ENCODE data around the gene PTPRG. TPM values are rescaled to one million over a fixed set of nuclear protein-coding genes. Genes with fewer than 3 reads are reported as not detected.
A peak's percentile ranks its signal among the peaks of the same experiment; 100 is the strongest.

The PTPRG gene
- total RNA-seq, 1 donor from 2014 or later = 44.3 TPM

- Mint-ChIP-seq H3K4me3 (ENCODE audit: low read depth) (no peak overlapping the region), H3K27ac (no peak overlapping the region), H3K4me1 (ENCODE audit: low read depth) (peaks cover 22% of the 10 kb centered on the region), H3K9me3 (ENCODE audit: low read depth) (peaks cover 6% of the 10 kb centered on the region), H3K36me3 (ENCODE audit: insufficient read depth) (peaks cover 2% of the 10 kb centered on the region), H3K27me3 (no peaks in the 10 kb centered on the region)
- TF ChIP-seq, protein P1, sequence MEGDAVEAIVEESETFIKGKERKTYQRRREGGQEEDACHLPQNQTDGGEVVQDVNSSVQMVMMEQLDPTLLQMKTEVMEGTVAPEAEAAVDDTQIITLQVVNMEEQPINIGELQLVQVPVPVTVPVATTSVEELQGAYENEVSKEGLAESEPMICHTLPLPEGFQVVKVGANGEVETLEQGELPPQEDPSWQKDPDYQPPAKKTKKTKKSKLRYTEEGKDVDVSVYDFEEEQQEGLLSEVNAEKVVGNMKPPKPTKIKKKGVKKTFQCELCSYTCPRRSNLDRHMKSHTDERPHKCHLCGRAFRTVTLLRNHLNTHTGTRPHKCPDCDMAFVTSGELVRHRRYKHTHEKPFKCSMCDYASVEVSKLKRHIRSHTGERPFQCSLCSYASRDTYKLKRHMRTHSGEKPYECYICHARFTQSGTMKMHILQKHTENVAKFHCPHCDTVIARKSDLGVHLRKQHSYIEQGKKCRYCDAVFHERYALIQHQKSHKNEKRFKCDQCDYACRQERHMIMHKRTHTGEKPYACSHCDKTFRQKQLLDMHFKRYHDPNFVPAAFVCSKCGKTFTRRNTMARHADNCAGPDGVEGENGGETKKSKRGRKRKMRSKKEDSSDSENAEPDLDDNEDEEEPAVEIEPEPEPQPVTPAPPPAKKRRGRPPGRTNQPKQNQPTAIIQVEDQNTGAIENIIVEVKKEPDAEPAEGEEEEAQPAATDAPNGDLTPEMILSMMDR (IDR thresholded peaks at IDR 0.05; ENCODE audit: unreplicated experiment) = no peak
- no peak for DNase-seq (ENCODE audit: low spot score, unreplicated experiment)
Observed at GRCh38 chr3:61718565-61718964, 157.2 kb downstream of the PTPRG start.

DNA sequence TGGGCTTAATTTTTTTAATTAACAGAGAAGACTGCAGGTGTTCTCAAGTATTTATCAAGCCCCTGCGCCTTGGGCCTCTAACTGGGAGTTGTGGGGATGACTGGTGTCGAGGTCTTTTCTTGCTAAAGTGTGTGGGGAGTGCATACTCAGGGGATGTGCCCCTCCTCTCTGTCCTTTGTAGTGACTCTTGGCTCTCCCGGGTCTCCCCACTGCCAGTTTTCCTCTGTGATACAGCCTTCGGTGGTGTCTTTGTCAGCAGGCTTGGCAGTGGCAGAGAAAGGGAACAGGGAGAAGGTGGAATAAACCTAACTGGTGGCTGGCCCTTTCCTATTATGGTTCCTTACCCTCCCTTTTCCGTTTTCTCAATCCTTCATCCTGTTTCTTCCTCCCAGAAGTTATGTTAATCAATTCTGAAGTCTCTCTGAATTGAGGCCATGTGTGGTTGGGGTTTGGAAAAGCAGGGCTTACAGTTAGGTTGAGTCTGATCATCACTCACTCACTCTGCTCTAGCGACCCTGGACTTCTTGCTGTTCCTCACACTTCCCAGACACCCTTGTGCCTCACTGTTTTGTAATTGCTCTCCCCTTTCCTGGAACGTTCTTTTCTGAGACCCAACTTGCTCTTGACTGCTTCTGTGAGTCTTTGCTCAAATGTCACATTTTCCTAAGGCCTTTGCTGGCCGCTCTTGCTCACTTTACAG lies 158.1 kb downstream of the PTPRG start:
- TF ChIP-seq, protein P1 (IDR thresholded peaks at IDR 0.05; ENCODE audit: unreplicated experiment) = no peak
- Mint-ChIP-seq H3K4me1 (ENCODE audit: low read depth) (peaks cover 25% of the 10 kb centered on the region), H3K27me3 (no peaks in the 10 kb centered on the region), H3K36me3 (ENCODE audit: insufficient read depth) (peaks cover 2% of the 10 kb centered on the region), H3K4me3 (ENCODE audit: low read depth) (no peak overlapping the region), H3K27ac (peak overlapping the region; percentile 12), H3K9me3 (ENCODE audit: low read depth) (peaks cover 6% of the 10 kb centered on the region)
- DNase-seq (ENCODE audit: low spot score, unreplicated experiment) = no peak

DNA sequence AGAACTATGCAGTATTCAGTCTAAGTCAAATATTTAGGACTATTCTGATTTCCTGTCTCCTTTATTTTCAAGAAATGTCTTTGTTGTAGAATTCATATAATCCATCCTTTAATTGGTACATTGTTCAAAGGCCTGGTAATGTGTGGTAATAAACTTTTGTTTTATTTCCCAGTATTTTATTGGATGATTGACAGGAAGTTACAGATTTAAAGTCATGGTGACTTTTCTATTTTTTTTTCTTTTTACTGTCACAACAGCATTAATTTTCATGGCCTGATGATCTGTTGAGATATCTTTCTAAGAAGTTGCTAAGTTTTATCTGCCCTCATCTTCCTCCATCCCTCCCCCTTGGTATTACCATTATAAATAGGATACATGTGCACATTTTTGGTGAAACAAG lies 161.7 kb downstream of the PTPRG start:
- TF ChIP-seq, protein P1 (IDR thresholded peaks at IDR 0.05; ENCODE audit: unreplicated experiment) = no peak
- H3K4me1 Mint-ChIP-seq (ENCODE audit: low read depth) = peaks cover 45% of the 10 kb centered on the region
- no peak overlapping the region for H3K27ac Mint-ChIP-seq
- H3K27me3 Mint-ChIP-seq = no peaks in the 10 kb centered on the region
- no peak for DNase-seq (ENCODE audit: low spot score, unreplicated experiment)
- H3K36me3 Mint-ChIP-seq (ENCODE audit: insufficient read depth) = peaks cover 2% of the 10 kb centered on the region
- no peak overlapping the region for H3K4me3 Mint-ChIP-seq (ENCODE audit: low read depth)
- peaks cover 6% of the 10 kb centered on the region for H3K9me3 Mint-ChIP-seq (ENCODE audit: low read depth)

DNA sequence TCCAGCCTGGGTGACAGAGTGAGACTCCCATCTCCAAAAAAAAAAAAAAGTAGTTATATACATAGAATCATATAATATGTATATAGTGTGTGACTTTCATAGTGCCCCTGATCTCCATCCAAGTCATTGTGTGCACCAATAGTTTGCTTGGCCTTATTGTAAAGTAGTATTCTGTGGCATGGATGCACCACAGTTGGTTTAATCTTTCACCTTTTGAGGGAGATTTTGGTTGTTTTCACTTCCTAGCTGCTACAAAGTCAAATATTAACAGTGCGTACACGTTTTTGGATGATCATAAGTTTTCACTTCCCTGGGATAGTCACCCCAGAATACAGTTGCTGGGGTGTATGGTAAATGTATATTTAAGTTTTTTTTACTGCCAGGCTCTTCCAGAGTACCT lies 162.8 kb downstream of the PTPRG start:
- no peak overlapping the region for H3K4me3 Mint-ChIP-seq (ENCODE audit: low read depth)
- peaks cover 39% of the 10 kb centered on the region for H3K4me1 Mint-ChIP-seq (ENCODE audit: low read depth)
- TF ChIP-seq, protein P1 (IDR thresholded peaks at IDR 0.05; ENCODE audit: unreplicated experiment) = no peak
- peaks cover 6% of the 10 kb centered on the region for H3K9me3 Mint-ChIP-seq (ENCODE audit: low read depth)
- no peak overlapping the region for H3K27ac Mint-ChIP-seq
- DNase-seq (ENCODE audit: low spot score, unreplicated experiment) = no peak
- peaks cover 2% of the 10 kb centered on the region for H3K36me3 Mint-ChIP-seq (ENCODE audit: insufficient read depth)
- no peaks in the 10 kb centered on the region for H3K27me3 Mint-ChIP-seq

DNA sequence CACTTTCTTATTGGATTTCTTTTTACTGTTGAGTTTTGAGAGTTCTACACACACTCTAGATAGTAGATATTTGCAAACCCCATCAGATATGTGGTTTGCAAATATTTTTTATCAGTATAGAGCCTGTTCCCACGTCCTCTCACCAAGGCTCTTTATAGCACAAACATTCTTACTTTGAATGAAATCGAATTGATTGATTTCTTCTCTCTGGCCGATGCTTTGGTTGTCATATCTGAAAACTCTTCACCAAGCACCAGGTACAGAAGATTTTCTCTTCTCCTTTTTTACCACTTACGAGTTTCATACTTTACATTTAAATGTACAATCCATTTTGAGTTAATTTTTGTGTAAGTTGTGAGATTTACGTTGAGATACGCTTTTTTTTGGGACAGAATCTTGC lies 163.4 kb downstream of the PTPRG start:
- Mint-ChIP-seq H3K36me3 (ENCODE audit: insufficient read depth) (peaks cover 2% of the 10 kb centered on the region), H3K4me1 (ENCODE audit: low read depth) (peaks cover 39% of the 10 kb centered on the region), H3K9me3 (ENCODE audit: low read depth) (peaks cover 6% of the 10 kb centered on the region), H3K27me3 (no peaks in the 10 kb centered on the region), H3K4me3 (ENCODE audit: low read depth) (no peak overlapping the region), H3K27ac (no peak overlapping the region)
- TF ChIP-seq, protein P1 (IDR thresholded peaks at IDR 0.05; ENCODE audit: unreplicated experiment) = no peak
- DNase-seq (ENCODE audit: low spot score, unreplicated experiment) = no peak
